GM21381 (cell line): ENCODE data around the gene CMC1.

Source experiments
- ATAC-seq: cut with Tn5 transposase; IDR thresholded peaks from one replicate; pipeline ENCODE4 v1.9.1; 2021; ENCODE audit warnings: mild to moderate bottlenecking, moderate library complexity; ENCODE audit not compliant: unreplicated experiment

Gene CMC1

DNA sequence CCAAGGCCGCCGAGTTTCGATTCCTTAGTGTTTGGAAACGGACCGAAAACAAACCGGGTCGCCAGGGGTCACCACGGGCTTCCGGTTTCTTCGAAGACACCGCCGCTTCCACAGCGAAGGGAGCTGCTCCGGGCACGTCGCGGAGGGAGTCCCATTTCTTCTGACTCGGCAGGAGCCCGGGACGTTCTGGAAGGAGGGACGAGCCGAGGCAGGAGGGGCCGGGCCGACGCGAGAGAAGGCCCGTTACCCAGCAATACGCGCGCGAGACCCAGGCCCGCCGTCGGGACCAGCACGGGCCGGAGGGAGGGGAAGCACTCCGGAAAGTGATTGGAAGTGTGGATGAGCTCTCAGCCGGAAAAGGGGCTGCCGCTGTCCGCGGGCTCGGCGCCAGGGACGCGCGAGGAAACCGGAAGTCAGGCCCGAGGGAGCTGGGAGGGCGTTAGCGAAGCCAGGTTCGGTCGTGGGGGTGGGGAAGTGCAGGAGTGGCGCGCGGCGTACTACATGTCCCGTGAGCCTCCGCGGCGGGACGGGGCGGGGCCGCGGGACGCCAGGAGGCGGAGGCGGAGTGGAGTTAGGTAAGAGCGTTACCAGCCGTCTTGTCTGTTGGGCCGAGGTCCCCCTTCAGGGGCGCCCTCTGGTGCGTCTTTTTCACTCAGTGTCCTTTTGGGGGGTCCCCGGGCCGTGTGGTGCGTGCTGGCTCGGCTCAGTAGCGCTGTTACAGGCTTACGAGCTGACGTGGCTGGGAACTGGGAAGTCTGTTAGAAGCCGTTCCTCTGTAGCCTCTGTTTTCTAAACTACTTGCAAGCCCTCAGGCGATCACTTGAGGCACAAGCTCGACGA lies 107.4 kb downstream of the CMC1 start, which contains the start of the genes AZI2 and ZCWPW2:
Gene AZI2, minus strand, starts transcription at position 196 of the 840 bp plus-strand sequence. CDS start 8,207 bp downstream, outside the sequence.
Gene ZCWPW2, plus strand, starts transcription at position 93 of the 840 bp plus-strand sequence. CDS start 64,348 bp downstream, outside the sequence.
- peak; percentile 91 for ATAC-seq

DNA sequence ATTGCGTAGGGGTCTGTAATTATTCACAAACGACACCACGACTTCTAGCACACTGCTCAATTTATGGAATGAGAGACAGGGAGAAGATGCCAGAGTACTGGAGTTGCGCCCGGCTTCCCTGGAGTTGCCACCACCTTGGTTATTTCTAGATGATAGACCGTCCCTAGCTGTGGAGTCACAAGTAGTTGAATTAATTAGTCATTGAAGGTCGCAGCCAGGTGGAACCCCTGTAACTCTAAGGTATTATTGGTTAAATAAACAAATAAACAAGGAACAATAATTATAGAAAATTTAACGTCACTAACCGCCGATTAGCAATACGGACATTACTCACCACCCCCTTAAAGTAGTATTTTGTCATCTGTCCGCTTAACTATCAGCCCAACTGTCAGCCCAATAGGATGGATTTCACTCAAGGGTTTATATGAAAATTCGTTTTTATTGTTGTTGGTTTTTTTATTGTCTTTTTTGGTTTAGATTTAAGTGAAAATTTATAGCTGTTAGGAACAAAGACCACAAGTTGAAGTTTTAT lies 108.1 kb downstream of the CMC1 start:
- ATAC-seq, result peak; percentile 0
